ENCODE data around the gene SLC22A14.
"Not testable (repeated sequence)": the region's sequence is repeated elsewhere in the genome, so short reads cannot be mapped to it uniquely, and the experiment has no call there.

Gene SLC22A14

GRCh38 chr3:38281895-38282686 is at the start of gene SLC22A14:
SLC22A14 (plus strand) TSS chr3:38282294; CDS start chr3:38306027, 23,733 bp downstream.
- DNase-seq = no peak

GRCh38 chr3:38232701-38233100 is 49.4 kb upstream of the SLC22A14 start:
- no peak for DNase-seq

GRCh38 chr3:38235466-38235865 is 46.6 kb upstream of the SLC22A14 start:
- DNase-seq = no peak

GRCh38 chr3:38238416-38239008 is 43.6 kb upstream of the SLC22A14 start:
- DNase-seq = no peak

GRCh38 chr3:38242812-38243211 is 39.3 kb upstream of the SLC22A14 start:
- not testable (repeated sequence) for DNase-seq

- DNase-seq = no peak
These were observed 36.2 kb upstream of the SLC22A14 start for GRCh38 chr3:38245930-38246329.

- DNase-seq = no peak
These were observed 34.6 kb upstream of the SLC22A14 start for GRCh38 chr3:38247366-38248035.

GRCh38 chr3:38250198-38250597 is 31.9 kb upstream of the SLC22A14 start:
- no peak for DNase-seq

GRCh38 chr3:38251197-38251596 is 30.9 kb upstream of the SLC22A14 start:
- no peak for DNase-seq

GRCh38 chr3:38253704-38254103 is 28.4 kb upstream of the SLC22A14 start:
- DNase-seq = no peak

GRCh38 chr3:38254872-38255271 is 27.2 kb upstream of the SLC22A14 start:
- DNase-seq = no peak

GRCh38 chr3:38255627-38256026 is 26.5 kb upstream of the SLC22A14 start:
- no peak for DNase-seq

GRCh38 chr3:38257583-38257982 is 24.5 kb upstream of the SLC22A14 start:
- no peak for DNase-seq

GRCh38 chr3:38260474-38260873 is 21.6 kb upstream of the SLC22A14 start:
- DNase-seq = no peak

- no peak for DNase-seq
These were observed 17.7 kb upstream of the SLC22A14 start for GRCh38 chr3:38264353-38264771.

- no peak for DNase-seq
These were observed 17.3 kb upstream of the SLC22A14 start for GRCh38 chr3:38264779-38265178.

GRCh38 chr3:38265604-38266307 is 16.3 kb upstream of the SLC22A14 start, which contains the start of gene SLC22A13:
SLC22A13 (plus strand) TSS chr3:38265812; CDS start chr3:38265861, 49 bp downstream.
- no peak for DNase-seq

- DNase-seq = no peak
These were observed 15.3 kb upstream of the SLC22A14 start for GRCh38 chr3:38266810-38267209.

- no peak for DNase-seq
These were observed 14.4 kb upstream of the SLC22A14 start for GRCh38 chr3:38267662-38268061.

- DNase-seq = no peak
These were observed 14.0 kb upstream of the SLC22A14 start for GRCh38 chr3:38268087-38268486.

GRCh38 chr3:38268522-38268921 is 13.6 kb upstream of the SLC22A14 start:
- no peak for DNase-seq

GRCh38 chr3:38270606-38271005 is 11.5 kb upstream of the SLC22A14 start:
- no peak for DNase-seq

- no peak for DNase-seq
These were observed 10.5 kb upstream of the SLC22A14 start for GRCh38 chr3:38271553-38271952.
